ENCODE data around the gene PRKCB. TPM values are rescaled to one million over a fixed set of nuclear protein-coding genes. Genes with fewer than 3 reads are reported as not detected.
A peak's percentile ranks its signal among the peaks of the same experiment; 100 is the strongest.

PRKCB gene
- total RNA-seq, 1 experiment from 2014 or later: not detected

DNA sequence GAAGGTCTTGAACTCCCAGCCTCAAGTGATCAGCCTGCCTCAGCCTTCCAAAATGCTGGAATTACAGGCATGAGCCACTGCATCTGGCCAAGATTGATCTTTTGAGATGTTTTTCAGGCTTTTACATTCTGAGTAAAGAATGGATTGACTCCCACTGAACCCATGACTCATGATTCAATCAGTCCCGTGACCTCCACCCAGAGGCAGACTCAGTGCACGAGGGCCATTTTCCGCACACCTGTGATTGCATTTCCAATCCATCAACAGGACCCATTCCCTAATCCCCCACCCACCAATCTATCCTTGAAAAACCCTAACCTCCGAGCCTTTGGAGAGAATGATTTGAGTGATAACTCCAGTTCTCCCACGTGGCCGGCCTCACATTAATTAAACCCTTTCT is 40.4 kb upstream of the PRKCB start:
- no peak overlapping the region for H3K4me3 ChIP-seq (ENCODE audit: low read length)
- no TSS peak for BruUV-seq (replicated peaks)
- intact Hi-C loops (cut with micrococcal nuclease): no loop called here
- no peaks in the 10 kb centered on the region for H3K36me3 ChIP-seq (ENCODE audit: low read depth, low read length)
- CTCF ChIA-PET: no interaction called here
- TF ChIP-seq EZH2 (IDR thresholded peaks at IDR 0.05; ENCODE audit: low read length, unreplicated experiment) (no peak), EZH2phosphoT487 (IDR thresholded peaks at IDR 0.05; ENCODE audit: borderline replicate concordance, low read length) (no peak)
- TF ChIP-seq, protein P1, sequence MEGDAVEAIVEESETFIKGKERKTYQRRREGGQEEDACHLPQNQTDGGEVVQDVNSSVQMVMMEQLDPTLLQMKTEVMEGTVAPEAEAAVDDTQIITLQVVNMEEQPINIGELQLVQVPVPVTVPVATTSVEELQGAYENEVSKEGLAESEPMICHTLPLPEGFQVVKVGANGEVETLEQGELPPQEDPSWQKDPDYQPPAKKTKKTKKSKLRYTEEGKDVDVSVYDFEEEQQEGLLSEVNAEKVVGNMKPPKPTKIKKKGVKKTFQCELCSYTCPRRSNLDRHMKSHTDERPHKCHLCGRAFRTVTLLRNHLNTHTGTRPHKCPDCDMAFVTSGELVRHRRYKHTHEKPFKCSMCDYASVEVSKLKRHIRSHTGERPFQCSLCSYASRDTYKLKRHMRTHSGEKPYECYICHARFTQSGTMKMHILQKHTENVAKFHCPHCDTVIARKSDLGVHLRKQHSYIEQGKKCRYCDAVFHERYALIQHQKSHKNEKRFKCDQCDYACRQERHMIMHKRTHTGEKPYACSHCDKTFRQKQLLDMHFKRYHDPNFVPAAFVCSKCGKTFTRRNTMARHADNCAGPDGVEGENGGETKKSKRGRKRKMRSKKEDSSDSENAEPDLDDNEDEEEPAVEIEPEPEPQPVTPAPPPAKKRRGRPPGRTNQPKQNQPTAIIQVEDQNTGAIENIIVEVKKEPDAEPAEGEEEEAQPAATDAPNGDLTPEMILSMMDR (conservative IDR thresholded peaks at IDR 0.05; ENCODE audit: low read depth, low read length): no peak
- H3K9ac ChIP-seq (ENCODE audit: low read length): no peak overlapping the region
- H2AFZ ChIP-seq (ENCODE audit: low read length): no peak overlapping the region
- no peaks in the 10 kb centered on the region for H3K4me1 ChIP-seq (ENCODE audit: insufficient read depth, low read length)
- ATAC-seq: no peak
- H4K20me1 ChIP-seq (ENCODE audit: low read length): no peaks in the 10 kb centered on the region
- H3K27ac ChIP-seq (ENCODE audit: low read length): no peak overlapping the region
- POLR2A ChIA-PET (ENCODE audit: unreplicated experiment): no interaction called here
- H3K79me2 ChIP-seq (ENCODE audit: low read length): no peaks in the 10 kb centered on the region
- H3K9me2 ChIP-seq (replicated peaks; ENCODE audit: low read length): no peaks in the 10 kb centered on the region
- 0 out of 2 replicates have a peak, but pooled peaks cover 3% of the 10 kb centered on the region for H3K27me3 ChIP-seq (ENCODE audit: low read length)
- DNase-seq: no peak
- no peaks in the 10 kb centered on the region for H3F3A ChIP-seq (ENCODE audit: low read length, unreplicated experiment)
- no peak overlapping the region for H3K4me2 ChIP-seq (ENCODE audit: low read length)
- H3K9me3 ChIP-seq (ENCODE audit: low read length): no peaks in the 10 kb centered on the region

DNA sequence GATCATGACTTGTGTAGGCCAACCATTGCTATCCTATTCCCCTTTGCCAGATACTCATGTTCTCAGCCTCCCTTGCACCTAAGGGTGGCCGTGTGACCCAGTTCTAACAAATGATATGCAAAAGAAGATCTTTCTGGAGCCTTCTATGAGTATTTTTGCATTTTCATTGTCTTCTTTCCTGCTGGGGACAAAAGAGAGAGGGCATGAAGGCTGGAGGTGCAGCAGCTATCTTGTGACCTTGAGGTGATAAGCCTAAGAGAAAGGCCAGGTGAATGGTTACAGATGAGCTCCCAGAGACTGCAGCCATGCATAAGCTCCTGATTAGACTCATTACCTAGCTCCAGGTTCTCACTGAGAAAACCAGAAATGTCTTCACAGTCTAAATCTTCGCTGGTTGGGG is 38.8 kb upstream of the PRKCB start:
- no peaks in the 10 kb centered on the region for H3F3A ChIP-seq (ENCODE audit: low read length, unreplicated experiment)
- no peaks in the 10 kb centered on the region for H4K20me1 ChIP-seq (ENCODE audit: low read length)
- H3K27me3 ChIP-seq (ENCODE audit: low read length): 0 out of 2 replicates have a peak, but pooled peaks cover 2% of the 10 kb centered on the region
- no peak overlapping the region for H3K4me3 ChIP-seq (ENCODE audit: low read length)
- TF ChIP-seq EZH2 (IDR thresholded peaks at IDR 0.05; ENCODE audit: low read length, unreplicated experiment): no peak
- intact Hi-C loops (cut with micrococcal nuclease): no loop called here
- H3K4me1 ChIP-seq (ENCODE audit: insufficient read depth, low read length): no peaks in the 10 kb centered on the region
- H3K9me3 ChIP-seq (ENCODE audit: low read length): no peaks in the 10 kb centered on the region
- BruUV-seq (replicated peaks): no TSS peak
- no peaks in the 10 kb centered on the region for H3K9me2 ChIP-seq (replicated peaks; ENCODE audit: low read length)
- no peaks in the 10 kb centered on the region for H3K36me3 ChIP-seq (ENCODE audit: low read depth, low read length)
- DNase-seq: no peak
- H3K9ac ChIP-seq (ENCODE audit: low read length): no peak overlapping the region
- no peaks in the 10 kb centered on the region for H3K79me2 ChIP-seq (ENCODE audit: low read length)
- no peak for ATAC-seq
- H3K27ac ChIP-seq (ENCODE audit: low read length): no peak overlapping the region
- H3K4me2 ChIP-seq (ENCODE audit: low read length): no peak overlapping the region
- ChIA-PET CTCF (no interaction called here), POLR2A (ENCODE audit: unreplicated experiment) (no interaction called here)
- H2AFZ ChIP-seq (ENCODE audit: low read length): no peak overlapping the region

DNA sequence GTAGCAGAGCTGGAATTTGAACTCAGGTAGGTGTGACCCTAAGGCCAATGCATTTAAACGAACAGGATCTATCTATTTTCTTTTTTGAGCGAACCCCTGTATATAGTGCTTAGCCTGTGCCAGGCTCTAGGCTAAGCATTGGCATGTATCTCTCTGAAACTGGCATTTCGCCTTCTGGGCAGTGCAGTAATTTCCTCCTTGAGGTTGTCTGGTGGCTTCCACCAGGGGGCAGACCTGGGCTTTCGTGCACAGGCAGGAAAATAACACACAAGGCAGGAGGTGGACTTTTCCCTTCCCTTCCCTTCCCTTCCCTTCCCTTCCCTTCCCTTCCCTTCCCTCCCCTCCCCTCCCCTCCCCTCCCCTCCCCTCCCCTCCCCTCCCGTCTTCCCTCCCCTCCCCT is 34.4 kb upstream of the PRKCB start:
- intact Hi-C loops (cut with micrococcal nuclease): loop anchor here (10.0 kb wide), 1 partner anchor 703 kb away; no protein-coding TSS in a partner anchor
- H3K4me1 ChIP-seq (ENCODE audit: insufficient read depth, low read length): no peaks in the 10 kb centered on the region
- H3K9me2 ChIP-seq (replicated peaks; ENCODE audit: low read length): no peaks in the 10 kb centered on the region
- H3K27ac ChIP-seq (ENCODE audit: low read length): no peak overlapping the region
- TF ChIP-seq EZH2 (IDR thresholded peaks at IDR 0.05; ENCODE audit: low read length, unreplicated experiment): no peak
- TF ChIP-seq, protein P1 (conservative IDR thresholded peaks at IDR 0.05; ENCODE audit: low read depth, low read length): peak; percentile 56
- TF ChIP-seq EZH2phosphoT487 (IDR thresholded peaks at IDR 0.05; ENCODE audit: borderline replicate concordance, low read length): no peak
- POLR2A ChIA-PET (ENCODE audit: unreplicated experiment): no interaction called here
- H4K20me1 ChIP-seq (ENCODE audit: low read length): no peaks in the 10 kb centered on the region
- H3K4me3 ChIP-seq (ENCODE audit: low read length): no peak overlapping the region
- peaks cover 6% of the 10 kb centered on the region; the same call in 1 of the 2 replicates for H3K27me3 ChIP-seq (ENCODE audit: low read length)
- CTCF ChIA-PET: interaction anchor here (0.6 kb wide), 1 partner anchor 53 kb away, joined by 7 read pairs; no protein-coding TSS in a partner anchor
- H2AFZ ChIP-seq (ENCODE audit: low read length): no peak overlapping the region
- no peaks in the 10 kb centered on the region for H3K79me2 ChIP-seq (ENCODE audit: low read length)
- H3F3A ChIP-seq (ENCODE audit: low read length, unreplicated experiment): no peaks in the 10 kb centered on the region
- no peaks in the 10 kb centered on the region for H3K9me3 ChIP-seq (ENCODE audit: low read length)
- DNase-seq: peak; percentile 66
- H3K36me3 ChIP-seq (ENCODE audit: low read depth, low read length): no peaks in the 10 kb centered on the region
- BruUV-seq (replicated peaks): no TSS peak
- ATAC-seq: peak; percentile 80
- H3K9ac ChIP-seq (ENCODE audit: low read length): no peak overlapping the region
- no peak overlapping the region for H3K4me2 ChIP-seq (ENCODE audit: low read length)

Data from PC-3 (cell line).